HG03520 (cell line): ENCODE data around the gene SEMA7A.

Source experiments
- ATAC-seq: cut with Tn5 transposase; IDR thresholded peaks from one replicate; pipeline ENCODE4 v1.9.1; 2021; ENCODE audit warnings: mild to moderate bottlenecking, moderate library complexity; ENCODE audit not compliant: unreplicated experiment

The SEMA7A gene

GRCh38 chr15:74453925-74454763 lies 20.4 kb upstream of the SEMA7A start:
- no peak for ATAC-seq

- ATAC-seq, result no peak
Observed at GRCh38 chr15:74451861-74452835, 18.4 kb upstream of the SEMA7A start.

GRCh38 chr15:74451322-74451721 lies 17.6 kb upstream of the SEMA7A start:
- no peak for ATAC-seq

- no peak for ATAC-seq
Observed at GRCh38 chr15:74449643-74450205, 16.0 kb upstream of the SEMA7A start.

GRCh38 chr15:74449095-74449494 lies 15.3 kb upstream of the SEMA7A start:
- ATAC-seq, result no peak

- no peak for ATAC-seq
Observed at GRCh38 chr15:74445816-74446763, 12.3 kb upstream of the SEMA7A start.

- no peak for ATAC-seq
Observed at GRCh38 chr15:74444106-74445062, 10.6 kb upstream of the SEMA7A start.

- ATAC-seq, result no peak
Observed at GRCh38 chr15:74443100-74443909, 9.5 kb upstream of the SEMA7A start.

- no peak for ATAC-seq
Observed at GRCh38 chr15:74442604-74443003, 8.8 kb upstream of the SEMA7A start.

- no peak for ATAC-seq
Observed at GRCh38 chr15:74442063-74442462, 8.3 kb upstream of the SEMA7A start.

- ATAC-seq, result no peak
Observed at GRCh38 chr15:74441248-74441941, 7.6 kb upstream of the SEMA7A start.

GRCh38 chr15:74438721-74439316 lies 5.1 kb upstream of the SEMA7A start:
- no peak for ATAC-seq

- no peak for ATAC-seq
Observed at GRCh38 chr15:74438206-74438605, 4.4 kb upstream of the SEMA7A start.

GRCh38 chr15:74434263-74435136 lies 742 bp upstream of the SEMA7A start:
- ATAC-seq, result no peak

- peak; percentile 7 for ATAC-seq
Observed at GRCh38 chr15:74432968-74433591, 678 bp downstream of the SEMA7A start.
